HG02571 (cell line): ENCODE results near the gene CEMIP.
A peak's percentile ranks its signal among the peaks of the same experiment; 100 is the strongest.

Source experiments
- ATAC-seq: cut with Tn5 transposase; IDR thresholded peaks from one replicate; pipeline ENCODE4 v1.9.1; 2021; ENCODE audit warnings: mild to moderate bottlenecking, moderate library complexity; ENCODE audit not compliant: unreplicated experiment

Gene CEMIP

DNA sequence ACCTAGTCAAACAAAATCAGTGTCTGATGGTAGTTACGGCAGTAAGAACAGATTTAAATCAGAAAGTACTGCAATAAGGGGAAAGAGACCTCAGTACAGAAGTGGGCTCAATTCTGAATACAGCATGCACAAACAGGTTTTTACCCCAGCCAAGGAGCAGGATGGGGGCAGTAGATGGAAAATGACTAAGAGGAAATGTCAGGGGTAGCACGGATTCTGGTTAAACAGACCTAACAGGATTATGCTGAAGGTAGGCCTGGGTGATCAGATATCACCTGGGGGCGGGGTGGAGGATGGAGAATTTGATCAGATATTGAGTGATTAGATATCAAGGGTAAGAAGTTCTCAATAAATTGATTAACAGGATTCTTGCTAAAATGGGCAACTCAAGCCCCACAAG lies 191.5 kb downstream of the CEMIP start:
- no peak for ATAC-seq

- ATAC-seq: no peak
Measured at GRCh38 chr15:80971143-80971542, 192.0 kb downstream of the CEMIP start.

DNA sequence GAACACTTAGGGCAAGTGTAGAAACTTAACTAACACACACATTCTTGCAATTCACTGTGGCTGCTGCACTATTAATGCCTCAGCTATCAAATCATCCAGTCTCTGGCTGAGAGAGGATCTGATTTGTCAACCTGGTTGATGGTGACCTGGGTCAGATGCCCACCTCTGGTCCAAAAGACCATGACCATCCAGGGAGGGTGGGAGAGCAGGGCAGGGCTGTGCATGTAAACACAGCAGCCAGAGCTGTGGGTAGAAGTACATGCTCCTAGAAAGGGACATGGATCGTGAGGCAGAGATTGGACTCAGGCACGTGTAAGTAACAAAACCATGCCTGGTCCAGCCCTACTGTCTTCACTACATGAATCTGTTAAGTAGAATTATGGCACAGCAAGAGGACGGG lies 193.1 kb downstream of the CEMIP start:
- ATAC-seq: no peak

- ATAC-seq: no peak
Measured at GRCh38 chr15:80974914-80975313, 195.7 kb downstream of the CEMIP start.

- ATAC-seq: no peak
Measured at GRCh38 chr15:80976851-80977250, 197.7 kb downstream of the CEMIP start.

DNA sequence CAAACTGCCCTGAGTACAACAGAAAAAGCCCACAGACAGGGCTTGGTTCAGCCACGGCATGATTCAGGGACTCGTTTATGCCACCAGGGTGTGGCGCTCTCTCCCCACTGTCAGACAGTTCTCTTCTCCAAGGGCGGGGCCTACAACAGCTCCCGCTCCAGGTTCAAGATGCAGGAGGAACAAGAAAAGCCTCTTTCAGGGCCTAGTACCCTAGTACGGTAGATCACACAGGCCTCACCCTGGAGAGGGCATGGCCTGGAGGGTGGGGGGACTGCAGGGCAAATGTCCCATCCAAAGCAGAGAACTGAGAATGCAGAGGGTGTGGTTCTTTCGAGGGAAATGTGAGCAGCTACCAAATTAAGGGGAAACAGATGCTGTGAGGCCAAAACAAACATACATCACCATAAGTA lies 198.5 kb downstream of the CEMIP start:
- no peak for ATAC-seq

DNA sequence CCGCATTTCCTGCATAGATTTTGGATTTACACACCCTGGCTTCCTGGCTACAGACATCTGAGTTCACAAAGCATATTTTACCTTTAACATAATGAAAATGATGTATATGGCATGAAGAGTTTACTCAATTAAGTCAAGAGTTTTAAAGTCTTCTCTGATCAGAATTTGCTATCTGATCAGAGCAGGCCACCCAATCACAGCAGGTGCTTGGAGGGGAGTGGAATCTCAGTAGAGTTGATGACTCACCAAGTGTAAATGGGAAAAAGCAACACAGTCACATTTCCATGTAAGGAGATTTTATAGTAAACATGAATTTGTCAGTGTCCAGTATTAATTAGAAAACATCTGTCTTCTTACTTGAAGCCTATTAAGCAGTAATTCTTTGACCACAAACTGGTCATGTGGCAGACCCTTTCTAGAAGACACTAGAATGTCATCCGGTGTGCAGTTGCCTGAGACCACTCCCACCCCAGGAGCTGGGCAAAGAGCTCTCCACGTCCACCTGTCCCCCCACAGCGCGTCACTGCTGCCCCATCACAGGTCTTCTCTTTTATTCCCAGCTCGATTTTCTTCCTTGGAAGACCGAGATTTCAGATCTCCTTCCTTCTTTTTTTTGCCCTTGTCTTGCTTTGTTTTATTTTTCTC lies 199.6 kb downstream of the CEMIP start:
- ATAC-seq: no peak

GRCh38 chr15:80979538-80980200 lies 200.5 kb downstream of the CEMIP start:
- ATAC-seq: no peak

- no peak for ATAC-seq
Measured at GRCh38 chr15:80982205-80982604, 203.0 kb downstream of the CEMIP start.

DNA sequence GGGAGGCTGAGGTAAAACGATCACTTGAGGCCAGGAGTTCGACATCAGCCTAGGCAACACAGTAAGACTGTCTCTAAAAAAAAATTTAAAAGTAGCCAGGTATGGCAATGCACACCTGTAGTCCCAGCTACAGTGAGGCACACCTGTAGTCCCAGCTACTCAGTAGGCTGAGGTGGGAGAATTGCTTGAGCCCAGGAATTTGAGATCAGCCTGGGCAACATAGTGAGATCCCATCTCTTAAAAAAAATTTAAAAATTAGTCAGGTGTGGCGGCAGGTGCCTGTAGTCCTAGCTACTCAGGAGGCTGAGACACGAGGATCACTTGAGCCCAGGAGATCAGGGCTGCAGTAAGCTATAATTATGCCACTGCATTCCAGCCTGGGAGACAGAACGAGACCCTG lies 203.7 kb downstream of the CEMIP start:
- ATAC-seq: no peak

DNA sequence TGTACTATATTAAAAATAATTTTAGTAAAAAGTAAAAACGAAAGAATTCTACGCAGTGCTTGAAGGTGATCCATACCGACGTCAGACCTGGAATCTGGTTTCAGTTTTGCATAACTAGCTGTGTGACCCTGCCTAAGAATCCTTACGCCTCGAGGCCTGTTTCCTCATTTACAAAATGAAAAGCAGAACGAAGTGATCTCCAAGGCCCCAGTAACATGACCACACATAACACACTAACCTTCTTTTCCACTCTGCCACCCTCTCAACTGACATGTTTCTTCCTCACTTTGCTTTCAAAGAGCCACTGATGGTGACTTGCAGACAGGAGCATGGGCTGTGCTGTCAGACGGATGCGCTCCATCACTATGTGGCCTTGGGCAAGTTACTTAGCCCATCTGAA lies 205.7 kb downstream of the CEMIP start:
- no peak for ATAC-seq

GRCh38 chr15:80985981-80986380 lies 206.8 kb downstream of the CEMIP start:
- ATAC-seq: no peak

- ATAC-seq: no peak
Measured at GRCh38 chr15:80986487-80986886, 207.3 kb downstream of the CEMIP start.

- no peak for ATAC-seq
Measured at GRCh38 chr15:80988148-80988796, 209.1 kb downstream of the CEMIP start.

DNA sequence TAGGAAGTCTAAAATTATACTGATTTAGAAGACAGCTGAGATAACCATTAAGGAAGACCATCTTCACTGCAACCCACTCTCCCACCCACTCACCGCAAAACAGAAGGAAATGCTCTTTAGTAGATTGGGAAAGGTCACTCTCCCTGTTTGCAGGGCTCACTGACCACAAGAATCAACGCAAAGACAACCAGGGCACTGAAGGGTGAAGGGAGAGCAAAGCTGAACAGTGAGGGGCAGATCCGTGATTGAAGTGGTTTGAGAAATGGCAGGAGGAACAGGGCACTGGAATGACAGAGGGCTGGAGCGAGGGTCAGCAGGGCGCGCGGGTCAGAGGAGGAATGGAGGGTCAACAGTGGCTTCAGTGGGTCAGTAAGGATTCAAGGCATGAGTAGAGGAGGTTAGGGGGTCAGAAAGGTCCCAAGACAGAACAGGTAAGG lies 209.9 kb downstream of the CEMIP start:
- ATAC-seq: no peak

DNA sequence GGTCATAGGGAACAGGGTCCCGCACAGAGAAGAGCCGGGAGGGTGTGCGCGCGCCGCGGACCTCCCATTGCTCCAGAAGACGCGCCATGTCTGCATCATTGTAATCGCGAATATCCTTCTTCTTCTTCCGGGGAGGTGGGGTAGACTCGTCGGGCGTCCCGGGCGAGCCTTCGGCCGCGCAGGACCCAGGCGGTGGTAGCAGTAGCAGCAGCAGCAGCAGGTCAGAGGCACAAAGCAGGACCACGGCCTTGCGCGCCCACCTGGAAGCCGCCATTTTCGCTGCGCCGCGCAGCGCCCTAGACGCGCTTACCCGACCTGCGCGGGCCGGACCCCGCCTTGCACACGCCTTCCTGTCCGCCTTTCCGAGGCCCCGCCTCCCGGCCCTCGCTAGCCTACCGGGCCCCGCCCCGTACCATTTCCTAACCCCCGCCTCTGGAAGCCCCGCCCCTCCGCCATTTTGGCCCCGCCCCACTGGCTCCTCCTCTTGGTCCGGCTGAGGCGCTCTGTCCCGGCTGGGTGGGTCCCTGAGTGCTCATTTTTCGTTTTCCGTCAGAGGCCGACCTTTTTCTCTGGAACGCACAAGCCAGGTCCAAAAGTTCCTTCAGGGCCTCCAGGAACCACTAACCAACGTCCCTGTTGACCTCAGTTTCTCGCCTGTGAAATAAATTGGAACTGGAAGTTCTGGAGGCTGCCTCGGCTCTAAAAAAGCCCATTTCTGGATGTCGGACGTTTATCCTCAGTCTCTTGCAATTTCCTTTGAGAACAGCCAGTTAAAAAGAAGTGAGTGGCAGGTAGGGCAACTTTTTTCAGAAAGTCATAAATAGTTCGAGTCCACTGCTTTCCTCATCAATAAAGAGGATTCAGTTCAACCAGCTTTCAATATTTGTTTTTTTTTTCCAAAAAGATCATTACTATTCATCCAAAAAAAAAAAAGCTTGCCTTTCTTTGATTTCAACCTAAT lies 210.6 kb downstream of the CEMIP start, which contains the start of gene MESD:
TSS of gene MESD (minus strand) at position 302 of the 961 bp plus-strand sequence. CDS start at position 274, 28 bp downstream.
- ATAC-seq: peak; percentile 91

GRCh38 chr15:80990955-80991354 lies 211.8 kb downstream of the CEMIP start:
- no peak for ATAC-seq

GRCh38 chr15:80991421-80991820 lies 212.3 kb downstream of the CEMIP start:
- ATAC-seq: no peak

DNA sequence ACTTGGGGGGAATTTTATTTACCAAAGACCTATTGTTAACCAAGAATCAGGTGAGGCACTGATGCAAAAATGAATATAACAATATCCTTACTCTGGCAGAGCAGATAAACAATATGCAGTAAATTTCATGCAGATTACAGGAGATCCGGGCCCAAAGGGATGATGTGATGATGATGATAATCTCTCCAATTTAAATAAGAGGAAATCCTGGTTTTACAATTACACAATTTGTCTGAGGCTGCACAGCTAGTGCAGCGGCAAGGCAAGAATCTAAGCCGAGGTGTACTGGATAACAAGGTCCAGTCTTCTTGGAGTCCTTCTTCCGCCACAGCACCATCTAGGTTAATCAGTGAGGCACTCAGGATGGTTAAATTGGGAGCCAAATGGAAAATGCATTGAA lies 212.8 kb downstream of the CEMIP start:
- ATAC-seq: no peak

DNA sequence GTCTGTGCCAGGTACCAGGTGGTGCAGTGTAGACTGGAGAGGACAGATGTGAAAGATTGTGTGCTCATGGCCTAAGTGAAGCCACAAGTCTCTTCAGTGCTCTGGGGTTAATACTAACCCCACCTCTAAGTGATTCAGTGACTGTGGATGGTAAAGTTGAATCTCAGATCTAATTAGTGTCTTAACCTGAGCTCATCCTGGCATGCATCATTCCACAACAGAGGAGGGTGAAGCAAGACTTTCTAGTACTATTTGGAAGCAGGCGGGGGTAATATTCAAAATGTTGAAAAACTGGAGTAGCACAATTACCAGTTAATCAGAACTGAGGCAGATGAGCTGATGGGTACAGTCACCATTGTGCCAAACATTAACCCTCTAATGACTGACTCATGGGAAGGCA lies 213.3 kb downstream of the CEMIP start:
- ATAC-seq: no peak

- no peak for ATAC-seq
Measured at GRCh38 chr15:80996247-80996646, 217.1 kb downstream of the CEMIP start.
